ENCODE data around the gene CPNE4.

The CPNE4 gene

DNA sequence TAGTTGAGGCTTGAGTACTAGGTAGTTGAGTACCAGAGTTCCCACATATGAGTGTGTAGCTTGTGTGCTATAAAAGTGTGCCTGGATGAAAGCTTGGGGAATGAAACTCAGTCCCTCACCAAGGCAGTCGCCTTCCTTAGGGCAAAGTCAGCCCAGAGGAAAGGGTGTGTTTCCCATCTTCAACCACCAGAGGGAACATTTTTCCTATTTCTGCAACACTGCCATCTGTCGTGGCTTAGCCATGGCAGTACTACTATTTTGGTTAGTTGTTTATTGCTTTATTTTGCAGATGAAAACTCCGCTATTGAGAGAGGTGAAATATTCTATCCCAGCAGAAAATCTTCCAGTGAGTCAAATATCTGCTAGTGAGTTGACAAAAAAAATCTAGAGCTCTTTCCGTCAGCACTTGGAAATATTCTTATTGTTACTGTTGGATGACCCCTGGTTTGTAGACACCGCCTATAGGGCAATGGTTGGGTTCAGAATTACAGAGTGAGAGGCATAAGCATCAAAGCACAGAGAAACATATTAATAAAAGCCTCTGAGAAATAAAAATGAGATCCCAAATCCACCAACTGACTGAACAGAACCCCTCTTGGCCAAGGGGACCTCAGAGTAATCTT lies 239.9 kb downstream of the CPNE4 start:
- peak; percentile 41 for DNase-seq

DNA sequence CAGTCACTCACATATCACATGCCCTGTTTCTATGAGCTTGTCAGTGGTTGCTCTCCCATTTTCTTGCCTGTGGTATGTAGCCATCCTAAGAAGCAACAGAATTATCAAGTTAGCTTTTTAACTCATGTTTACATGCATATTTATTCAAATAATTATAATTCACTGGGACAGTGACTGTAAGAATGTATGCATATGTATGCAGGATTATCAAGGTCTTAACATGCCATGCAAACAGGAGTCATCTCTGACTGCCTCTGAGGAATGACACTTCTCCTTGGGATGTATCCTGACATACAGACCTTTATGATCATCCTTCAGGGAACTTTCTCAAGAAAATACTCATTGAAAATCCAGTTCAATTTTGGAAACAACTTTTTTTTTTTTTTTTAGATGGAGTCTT lies 240.9 kb downstream of the CPNE4 start:
- no peak for DNase-seq

DNA sequence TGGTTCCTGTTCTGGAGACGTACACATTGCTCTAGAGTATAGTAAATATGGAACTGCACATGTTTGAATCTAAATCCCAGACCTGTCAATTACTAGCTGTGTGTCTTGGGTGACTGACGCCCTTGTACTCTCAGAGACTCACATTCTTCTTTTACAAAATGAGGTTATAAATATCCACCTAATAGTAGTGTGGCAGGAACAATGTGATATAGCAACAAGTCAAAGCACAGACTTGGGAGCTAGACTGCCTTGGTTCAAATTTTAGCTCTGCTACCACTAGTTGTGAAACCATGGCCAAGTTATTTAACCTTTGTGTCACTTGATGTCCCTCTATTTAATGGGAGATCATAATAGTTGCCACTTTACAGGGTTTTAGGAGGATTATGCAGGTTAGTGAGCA lies 245.6 kb downstream of the CPNE4 start:
- no peak for DNase-seq

DNA sequence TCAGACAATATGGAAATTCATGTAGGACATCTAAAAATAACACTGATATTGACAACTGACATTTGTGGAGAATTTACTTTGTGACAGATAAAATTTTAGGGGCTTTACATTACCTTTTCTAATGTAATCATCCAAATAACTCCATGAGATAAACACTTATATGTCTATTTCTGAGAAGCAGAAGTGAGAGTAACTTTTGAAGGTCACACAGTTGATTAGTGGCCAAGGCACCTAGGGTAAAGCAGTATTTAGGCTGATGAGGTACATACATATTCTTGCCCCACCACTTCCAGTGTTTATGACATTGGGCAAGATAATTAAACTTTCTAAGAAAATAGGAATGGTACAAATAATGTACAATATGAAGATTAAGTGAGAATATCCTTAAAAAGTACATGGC lies 248.4 kb downstream of the CPNE4 start:
- DNase-seq, result no peak

DNA sequence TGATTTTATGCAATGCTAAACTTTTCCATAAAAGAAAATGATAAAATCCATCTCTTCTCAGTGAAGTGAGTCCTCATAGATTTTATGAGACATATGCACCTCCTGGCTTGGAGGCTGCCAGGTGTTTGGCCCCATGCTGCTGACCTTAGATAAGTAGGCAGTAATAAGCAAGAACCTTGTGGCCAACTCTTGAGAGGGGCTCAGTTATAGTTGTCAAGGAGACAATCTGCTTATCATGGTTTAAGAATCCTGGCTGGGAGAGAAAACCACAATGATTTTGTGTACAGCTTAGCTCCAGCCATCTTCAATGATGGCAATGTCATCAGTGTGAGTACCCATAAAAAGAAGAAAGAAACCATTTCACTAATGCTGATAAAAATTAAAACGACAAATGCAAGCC lies 252.1 kb downstream of the CPNE4 start:
- no peak for DNase-seq

DNA sequence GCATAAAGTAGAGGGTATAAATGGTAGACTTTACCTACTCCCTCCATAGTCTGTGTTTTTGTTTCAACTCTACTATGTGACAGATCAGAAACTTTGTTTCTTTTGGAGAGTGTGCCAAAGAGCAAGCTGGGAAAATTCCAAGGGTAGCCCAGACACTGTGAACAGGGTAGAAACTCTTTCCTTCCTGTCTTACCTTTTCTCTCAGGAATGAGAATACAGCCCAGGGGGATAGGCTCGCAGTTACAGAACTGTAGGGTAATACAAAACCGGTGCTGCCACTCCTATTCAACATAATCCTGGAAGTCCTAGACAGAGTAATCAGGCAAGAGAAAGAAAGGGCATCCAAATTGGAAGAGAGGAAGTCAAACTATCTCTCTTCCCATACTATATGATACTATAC lies 256.3 kb downstream of the CPNE4 start:
- no peak for DNase-seq

DNA sequence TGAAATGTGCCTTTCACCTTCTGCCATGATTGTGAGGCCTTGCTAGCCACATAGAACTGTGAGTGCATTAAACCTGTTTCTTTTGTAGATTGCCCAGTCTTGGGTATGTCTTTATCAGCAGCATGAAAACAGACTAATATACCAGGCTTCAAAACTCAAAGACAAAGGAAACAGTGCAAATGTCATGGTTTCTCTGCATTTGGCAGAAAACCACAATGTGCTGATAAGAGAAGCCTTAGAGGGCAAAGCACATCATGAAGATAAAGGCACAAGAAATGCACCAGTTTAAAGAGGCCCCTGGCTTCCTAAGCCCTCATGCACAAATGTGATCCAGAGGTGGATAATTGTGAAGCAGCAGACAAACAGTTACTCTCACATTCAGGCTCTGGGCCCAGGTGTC lies 259.2 kb downstream of the CPNE4 start:
- DNase-seq, result no peak

DNA sequence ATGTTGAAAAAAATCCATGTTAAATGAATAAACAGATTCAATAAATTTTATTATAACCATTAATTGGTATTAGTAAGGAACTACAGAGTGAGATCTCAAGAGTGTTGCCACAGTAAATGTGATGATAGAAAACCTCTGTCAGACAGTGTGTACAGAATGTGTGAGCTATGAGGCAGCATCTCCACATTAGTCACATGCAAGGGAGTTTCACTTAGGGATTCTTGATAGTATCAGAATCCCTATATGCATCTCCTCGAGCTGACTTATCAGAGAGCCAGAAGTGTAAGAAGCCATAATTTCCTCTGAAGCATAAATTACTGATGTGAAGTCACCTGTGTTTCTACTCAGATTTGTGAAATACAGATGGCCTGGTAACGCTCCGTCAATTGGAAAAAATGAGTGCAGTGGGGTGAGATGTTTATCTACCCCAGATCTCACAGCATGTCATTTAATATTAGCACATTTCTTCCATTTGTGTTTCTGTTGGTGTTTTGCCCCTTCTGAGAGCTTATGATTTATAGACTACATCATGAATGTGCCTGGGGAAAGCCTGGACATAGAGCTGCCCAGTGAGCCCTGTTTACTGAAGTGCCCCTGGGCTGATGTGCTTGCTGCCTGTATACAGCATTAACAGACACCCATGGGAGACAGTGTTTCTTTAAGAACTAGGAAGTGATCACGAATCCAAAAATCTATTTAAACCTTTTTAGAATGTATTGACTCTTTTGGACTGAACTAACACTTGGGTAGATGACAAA lies 262.4 kb downstream of the CPNE4 start:
- DNase-seq, result no peak

DNA sequence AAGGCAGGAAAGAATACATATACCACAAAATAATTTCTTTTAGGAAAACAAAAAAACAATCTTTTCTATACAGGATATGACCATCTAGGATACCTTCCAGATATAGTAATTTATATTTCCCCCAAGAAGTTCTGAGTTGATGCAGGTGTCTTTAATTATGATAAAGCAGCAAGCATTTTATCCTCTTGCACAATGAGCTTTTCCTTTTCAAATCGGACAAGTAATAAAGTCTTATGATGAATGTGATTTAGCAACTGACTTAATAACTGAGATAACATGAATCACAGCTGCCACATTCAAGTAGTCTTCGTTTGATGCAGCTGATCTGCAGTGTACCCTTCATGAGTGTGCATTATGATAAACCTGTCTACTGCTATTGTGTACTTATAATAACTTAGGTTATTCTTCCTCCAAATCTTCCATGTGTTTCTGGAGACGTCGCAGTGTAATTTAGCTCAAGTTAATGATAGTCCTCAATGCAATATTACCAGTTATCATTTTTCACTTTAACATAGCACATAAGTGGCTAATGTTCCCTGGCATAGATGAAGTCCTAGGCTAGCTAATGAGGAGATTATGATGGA lies 271.7 kb downstream of the CPNE4 start:
- DNase-seq, result no peak

DNA sequence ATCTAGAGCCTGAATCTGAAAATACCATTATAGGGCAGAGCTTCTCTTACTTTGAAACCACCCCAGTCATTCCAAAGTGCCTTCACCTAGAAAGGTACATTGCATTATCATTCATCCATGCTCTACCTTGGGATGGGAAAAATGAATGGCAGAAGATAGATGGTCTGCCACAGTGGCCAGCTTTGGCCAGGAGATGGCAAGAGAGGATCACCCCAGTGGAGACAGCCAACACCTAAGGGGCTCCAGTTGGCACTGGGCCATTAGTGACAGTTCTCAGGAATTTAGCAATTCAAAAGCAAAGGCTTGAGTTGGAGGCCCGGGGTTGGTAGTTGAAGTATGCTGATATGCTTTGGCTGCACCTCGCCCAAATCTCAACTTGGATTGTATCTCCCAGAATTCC lies 278.4 kb downstream of the CPNE4 start:
- no peak for DNase-seq

DNA sequence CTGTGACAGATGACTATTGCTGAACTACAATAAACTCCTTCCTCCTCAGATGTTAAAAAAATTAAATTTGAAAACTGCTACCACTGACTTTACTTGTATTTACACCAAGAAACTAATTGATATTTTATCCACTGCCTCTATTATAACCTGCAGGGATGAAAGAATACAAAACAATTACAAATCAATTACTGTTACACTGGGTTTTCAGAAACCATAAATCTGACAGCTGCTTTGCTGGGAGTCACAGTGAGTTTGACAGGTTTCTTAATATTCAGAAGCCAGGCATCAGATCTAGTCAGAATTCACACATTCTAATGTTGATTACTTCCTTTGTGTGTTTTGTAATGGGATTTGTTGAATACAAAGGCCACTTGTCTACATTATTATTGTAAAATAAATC lies 279.4 kb downstream of the CPNE4 start:
- DNase-seq, result no peak

DNA sequence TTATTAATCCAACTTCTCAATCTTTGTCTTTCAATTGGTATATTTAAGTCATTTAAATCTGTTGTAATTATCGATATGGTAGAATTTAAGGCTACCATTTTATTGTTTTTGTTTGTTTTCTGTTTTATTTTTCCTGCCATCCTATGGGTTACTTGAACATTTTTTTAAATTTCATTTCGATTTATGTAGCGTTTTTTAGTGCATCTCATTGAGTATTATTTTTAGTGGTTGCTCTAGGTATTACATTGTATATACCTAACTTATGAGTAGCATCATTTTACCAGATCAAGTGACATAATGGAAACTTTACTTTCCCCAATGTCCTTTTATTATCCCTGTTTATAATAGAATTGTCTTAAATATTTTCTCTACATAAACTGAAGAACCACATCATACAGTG lies 284.6 kb downstream of the CPNE4 start:
- no peak for DNase-seq

DNA sequence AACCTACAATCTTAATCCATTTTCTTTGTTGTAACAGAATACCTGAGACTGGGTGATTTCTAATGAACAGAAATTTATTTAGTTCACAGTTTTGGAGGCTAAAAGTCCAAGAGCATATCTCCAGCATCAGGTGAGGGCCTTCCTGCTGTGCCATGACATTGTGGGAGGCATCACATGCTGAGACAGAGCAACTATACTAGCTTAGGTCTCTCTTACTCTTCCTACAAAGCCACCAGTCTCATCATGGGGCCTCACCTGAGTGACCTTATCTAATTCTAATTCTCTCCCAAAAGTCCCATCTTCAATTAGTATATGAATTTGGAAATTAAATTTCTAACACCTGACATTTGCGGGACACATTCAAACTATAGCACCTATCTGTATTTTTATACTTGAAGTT lies 285.0 kb downstream of the CPNE4 start:
- no peak for DNase-seq

DNA sequence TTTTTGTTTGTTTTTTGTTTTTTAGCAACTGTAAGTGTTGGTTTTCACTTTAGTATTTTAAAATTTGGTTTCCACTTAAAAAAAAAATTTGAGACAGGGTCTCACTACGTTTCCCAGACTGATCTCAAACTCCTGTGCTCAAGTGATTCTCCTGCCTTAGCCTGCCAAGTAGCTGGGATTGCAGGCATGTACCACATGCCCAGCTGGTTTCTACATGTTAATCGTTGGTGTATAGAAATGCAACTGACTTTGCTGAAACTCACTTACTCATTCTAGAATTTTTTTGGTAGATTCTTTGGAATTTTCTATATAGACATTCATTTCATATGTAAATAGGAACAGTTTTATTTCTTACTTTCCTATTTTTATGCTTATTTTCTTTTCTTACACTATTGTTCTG lies 287.3 kb downstream of the CPNE4 start:
- no peak for DNase-seq

DNA sequence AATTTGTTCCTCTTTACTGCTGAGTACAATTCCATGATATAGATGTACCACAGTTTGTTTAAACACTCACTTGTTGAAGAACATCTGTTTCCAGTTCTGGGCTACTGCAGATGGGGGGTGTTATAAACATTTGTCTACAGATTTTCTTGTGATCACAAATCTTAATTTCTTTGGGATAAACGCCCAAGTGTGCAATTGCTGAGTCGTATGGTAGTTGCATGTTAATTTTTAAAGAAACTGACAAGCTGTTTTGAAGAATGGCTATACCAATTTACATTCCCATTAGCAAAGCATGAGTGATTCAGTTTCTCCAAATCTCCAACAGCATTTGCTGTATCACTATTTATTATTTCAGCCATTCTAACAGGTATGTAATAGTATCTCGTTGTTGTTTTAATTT lies 290.0 kb downstream of the CPNE4 start:
- no peak for DNase-seq

DNA sequence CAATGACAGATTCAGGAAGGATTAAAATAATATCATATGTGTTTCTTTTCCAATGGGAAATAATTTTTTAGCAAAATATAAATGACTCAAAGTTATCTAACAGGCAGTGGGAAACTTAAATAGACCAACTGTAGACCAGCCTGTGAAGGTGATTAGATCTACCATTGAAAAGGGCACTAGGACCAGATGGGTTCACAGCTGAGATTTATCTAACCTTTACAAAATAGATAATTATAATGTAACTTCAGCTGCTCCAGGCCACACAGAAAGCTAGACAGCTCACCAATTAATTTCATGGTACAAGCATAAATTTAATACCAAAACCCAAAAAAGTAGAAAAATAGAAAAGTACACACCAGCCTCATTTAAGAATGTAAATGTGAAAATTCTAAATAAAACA lies 291.7 kb downstream of the CPNE4 start:
- no peak for DNase-seq

DNA sequence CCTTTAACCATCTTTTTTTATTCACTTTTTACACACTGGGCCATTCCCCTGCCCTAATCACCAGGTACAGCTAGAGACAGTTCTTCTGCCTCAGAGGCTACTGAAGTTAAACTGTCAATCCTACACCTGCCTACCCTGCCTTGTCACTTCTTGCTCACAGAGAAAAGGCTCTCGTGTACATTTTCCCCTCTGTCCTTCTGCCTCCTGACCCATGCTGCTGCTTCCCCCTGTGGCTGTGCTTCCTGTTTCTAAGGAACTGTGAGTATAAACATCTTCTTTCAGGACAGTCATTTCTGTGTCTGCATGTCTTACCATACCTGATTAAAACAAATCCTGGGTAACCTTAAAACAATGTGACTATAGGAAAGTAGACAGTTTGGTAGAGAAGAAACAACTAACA lies 295.6 kb downstream of the CPNE4 start:
- DNase-seq, result no peak

DNA sequence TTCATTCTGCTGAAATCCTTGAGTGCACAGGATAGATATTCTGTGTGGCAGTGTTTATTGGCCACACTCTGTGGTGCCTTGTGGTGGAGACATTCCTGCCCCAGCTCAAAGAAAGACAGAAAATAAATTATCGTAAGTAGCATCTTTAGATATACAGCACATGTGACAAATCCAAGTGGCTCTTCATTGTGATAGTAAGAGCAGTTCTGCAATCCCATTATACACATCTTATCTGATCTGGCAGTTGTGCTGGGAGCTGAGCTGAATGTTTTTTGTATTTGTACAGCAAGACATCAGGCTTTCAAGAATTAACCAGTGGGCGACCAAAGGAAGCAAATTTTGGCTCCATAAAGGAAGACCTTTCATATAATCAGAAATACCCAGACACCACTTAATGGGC lies 296.7 kb downstream of the CPNE4 start:
- no peak for DNase-seq

DNA sequence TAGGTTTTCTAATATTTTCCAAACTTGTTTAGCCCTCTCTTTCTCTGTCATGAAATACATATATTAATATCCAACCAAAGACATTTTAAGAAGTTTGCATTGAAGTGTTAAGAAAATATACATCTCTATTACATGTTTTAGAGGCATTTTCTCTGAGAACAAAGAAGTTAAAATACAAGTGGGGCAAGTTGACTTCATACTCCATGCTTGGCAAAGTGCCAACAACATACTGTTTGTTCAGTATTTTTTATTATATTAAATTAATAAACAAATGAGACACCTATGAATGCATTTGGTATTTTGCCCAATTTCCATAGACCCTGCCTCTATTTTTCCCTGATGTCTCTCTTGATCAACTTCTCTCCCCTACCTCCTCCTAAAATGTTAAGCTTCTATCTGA lies 299.3 kb downstream of the CPNE4 start:
- no peak for DNase-seq

DNA sequence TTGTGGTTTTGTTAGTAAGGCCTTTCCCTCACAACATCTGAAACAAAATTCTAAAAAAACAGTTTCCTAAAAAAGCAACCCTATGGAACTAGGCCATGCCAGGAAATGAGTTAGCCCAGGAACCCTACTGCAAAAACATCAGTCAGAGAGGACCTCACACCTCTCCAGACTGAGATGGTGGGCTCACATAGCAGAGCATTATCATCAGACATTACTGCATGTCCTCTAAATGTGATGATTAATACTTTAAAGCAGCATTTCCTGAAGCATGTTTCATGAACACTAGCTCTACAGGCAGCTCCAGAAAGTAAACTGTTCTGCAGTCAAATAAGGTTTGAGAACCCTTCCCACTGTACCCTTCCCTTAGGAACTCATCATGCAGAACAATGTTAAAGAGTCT lies 299.7 kb downstream of the CPNE4 start:
- no peak for DNase-seq

DNA sequence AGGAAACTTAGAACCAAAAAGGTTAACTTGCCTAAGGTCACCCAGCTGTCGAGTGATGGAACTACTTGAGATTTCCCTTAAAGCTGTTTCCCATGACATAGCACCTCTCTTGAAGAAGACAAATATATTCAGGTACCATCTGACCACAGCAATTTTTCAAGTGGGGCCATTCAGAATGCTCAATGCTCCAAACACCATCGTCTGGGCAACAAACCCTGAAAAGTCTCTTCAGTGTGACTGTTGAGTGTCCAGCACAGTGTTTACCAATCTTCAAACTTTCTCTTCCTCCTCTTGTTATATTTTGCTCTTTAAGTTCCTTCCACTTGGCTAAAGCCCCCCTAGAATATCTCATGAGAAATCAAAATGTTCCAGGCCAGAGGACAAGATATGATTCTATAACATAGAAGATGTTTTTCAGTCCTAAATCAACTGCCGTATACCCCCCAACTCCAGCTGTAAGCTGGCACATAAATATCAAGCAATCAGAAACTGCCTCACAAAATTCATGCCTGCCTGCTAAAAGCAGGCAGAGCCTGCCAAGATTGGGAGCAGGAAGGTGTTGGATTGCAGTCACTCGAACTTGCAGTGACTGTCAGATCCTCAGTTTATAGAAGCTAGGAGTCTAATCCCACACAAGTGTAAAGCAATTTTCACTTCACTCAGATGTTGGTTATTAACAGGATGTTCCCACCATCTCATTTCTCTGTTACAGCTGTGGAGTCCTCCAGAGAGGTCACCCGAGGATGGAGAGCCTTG lies 301.6 kb downstream of the CPNE4 start:
- no peak for DNase-seq

DNA sequence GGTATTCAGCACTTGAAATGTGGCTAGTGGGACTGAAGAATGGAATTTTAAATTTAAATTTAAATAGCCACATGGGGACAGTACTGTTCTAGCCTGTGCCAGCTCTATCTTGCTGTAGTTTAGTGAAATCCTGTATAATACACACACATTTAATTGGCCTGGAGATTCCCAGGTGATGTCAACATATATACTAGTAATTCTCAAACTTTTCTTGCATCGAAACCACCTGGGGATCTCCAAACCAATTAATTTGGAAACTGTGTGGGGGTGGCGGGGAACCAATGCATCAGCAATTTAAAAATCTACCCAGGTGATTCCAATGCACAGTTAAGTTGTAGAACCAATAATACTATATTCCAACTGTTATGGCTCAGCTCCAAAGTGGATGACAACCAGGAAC lies 303.1 kb downstream of the CPNE4 start:
- no peak for DNase-seq

DNA sequence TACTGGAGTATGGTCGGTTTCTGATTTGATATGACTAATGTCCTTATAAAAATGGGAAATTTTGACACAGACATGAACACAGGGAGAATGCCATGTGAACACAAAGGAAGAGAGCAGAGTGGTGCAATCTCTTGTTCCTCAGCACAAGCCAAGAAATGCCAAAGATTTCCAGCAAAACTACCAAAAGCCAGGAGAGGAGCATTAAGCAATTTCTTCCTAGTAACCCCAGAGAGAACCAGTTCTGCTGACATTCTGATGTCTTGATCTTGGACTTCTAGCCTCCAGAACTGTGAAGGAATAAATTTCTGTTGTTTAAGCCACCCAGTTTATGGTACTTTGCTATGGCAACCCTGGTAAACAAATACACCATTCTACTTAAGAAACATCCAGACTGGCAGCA lies 304.2 kb downstream of the CPNE4 start:
- DNase-seq, result no peak

DNA sequence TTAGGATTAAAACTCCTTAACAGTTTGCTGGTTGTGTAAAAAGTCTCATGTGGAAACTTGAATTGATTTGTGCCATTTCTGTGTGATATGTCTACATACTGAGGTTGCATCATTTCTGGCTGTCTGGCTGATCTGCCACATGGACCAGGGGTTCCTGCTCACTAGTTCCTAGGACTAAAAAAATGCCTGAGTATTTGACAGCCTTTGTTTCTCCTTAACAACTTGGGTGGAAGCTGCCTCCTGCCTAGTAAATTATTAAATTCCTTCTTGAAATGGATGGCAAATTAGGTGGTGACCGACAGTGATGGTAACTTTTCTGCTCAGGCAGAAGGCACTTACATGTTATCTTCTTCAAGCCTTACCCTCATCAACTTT lies 305.2 kb downstream of the CPNE4 start:
- no peak for DNase-seq

All from CD4-positive, alpha-beta T cell treated with Interleukin-17A for 1 hour (primary cell).